GM19395 (cell line): ENCODE measurements around the gene UBE2Z.
"Not testable (repeated sequence)": the region's sequence is repeated elsewhere in the genome, so short reads cannot be mapped to it uniquely, and the experiment has no call there.

Source experiments
- ATAC-seq: cut with Tn5 transposase; IDR thresholded peaks from one replicate; pipeline ENCODE4 v1.9.1; 2021; ENCODE audit warnings: mild to moderate bottlenecking, moderate library complexity; ENCODE audit not compliant: unreplicated experiment

Gene UBE2Z

DNA sequence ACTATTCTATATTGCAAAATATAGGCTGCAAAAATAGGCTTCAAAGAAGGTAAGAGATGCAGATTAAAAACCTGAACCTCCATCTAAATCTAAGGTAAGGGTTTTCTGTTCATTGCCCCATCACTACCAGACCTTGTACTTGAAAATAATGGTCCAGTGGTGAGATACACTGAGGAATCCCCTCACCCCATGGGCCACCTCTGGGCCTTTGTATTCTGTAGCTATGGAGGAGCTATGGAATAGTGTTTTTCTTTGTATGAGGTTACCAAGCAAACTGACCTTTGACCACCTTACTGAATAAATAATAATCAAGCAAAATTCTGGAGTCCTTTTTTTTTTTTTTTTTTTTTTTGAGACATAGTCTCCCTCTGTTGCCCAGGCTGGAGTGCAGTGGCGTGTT, 4.8 kb upstream of the UBE2Z start:
- ATAC-seq = no peak

DNA sequence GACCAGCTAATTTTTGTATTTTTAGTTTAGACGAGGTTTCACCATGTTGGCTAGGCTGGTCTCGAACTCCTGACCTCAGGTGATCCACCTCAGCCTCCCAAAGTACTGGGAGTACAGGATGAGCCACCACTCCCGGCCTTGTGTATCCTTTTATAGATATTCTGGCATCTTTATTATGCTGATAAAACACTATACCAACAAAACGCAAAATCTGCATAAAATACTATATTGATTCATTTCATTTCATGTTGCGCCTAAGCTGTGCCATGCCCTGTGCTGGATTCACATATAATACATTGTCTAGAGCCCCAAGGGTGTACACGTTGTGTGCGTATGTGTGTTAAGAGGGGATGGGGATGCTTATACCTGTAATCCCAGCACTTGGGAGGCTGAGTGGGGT, 3.8 kb upstream of the UBE2Z start:
- ATAC-seq = no peak

DNA sequence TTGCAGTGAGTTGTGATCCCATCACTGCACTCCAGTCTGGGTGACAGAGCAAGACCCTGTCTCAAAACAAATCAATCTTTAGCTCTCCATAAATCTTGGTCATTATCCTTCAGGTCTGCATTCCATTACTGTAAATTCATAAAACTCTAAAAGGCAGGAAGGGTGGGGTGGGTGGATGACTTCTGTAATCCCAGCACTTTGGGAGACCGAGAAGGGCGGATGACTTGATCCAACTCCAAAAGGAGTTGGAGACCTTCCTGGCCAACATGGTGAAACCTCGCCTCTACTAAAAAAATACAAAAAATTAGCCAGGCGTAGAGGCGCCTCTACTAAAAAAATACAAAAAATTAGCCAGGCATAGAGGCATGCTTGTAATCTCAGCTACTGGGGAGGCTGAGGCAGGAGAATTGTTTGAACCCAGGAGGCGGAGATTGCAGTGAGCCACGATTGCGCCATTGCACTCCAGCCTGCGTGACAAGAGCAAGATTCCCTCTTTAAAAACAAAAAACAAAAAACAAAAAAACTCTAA, 2.2 kb upstream of the UBE2Z start:
- no peak for ATAC-seq

DNA sequence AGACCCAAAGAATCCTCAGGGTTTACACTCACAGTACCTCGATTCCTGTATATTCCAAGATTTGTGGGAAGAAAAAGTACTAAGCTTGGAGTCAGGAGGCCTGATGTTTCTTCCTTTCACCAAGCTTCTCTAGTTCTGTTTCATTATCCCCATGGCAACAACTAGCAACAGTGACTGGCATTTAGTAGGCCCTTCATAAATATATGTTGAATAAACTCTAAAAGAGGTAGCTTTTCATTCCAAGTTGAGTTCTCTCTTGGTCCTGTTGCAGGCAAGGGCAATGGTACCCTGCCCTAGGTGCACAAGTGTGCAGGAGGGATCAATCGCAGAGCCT, 527 bp upstream of the UBE2Z start:
- ATAC-seq = no peak

DNA sequence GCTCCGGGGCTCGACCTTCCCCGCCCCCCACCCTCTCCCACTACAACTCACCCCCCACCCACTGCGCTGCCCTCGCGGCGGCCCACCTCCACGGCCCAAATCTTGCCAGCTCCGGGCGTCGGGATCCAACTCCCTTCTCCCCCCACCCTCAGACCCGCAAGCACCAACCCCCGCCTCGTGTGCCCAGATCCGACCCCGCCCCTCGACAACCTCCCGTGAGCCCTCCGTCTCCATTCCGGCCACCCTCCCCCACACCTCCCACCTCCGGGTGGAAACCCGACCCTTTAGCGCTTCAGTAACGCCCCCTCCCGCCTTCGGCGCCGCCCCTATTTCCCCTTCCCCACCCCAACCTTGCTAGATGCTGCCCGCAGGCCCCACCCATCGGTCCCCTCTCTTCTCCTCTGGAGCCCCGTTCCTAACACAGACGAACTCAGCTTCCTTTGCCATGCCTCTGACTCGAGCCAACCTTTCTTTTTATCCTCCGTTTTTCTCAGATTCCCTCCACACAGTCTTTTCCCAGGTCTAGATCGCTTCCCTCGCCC, 717 bp downstream of the UBE2Z start:
- peak; percentile 31 for ATAC-seq

DNA sequence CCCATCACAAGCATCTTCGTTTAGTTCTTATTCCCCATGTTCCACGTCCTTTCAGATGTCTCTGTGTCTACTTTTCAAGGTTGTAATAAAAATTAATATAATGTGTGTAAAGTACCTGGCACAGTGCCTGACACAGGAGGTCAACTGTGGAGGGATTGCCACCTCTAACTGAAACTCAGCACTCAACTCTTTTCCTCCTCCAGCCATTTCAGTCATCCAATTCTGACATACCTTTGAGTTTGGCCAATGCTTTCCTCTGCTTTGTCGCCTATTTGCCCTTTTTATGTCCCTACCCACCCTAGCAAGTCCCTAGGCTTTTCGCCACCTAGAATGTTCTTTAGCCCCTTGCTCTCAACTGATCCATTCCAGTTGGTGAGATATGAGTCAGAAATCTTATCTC, 1.6 kb downstream of the UBE2Z start:
- no peak for ATAC-seq

DNA sequence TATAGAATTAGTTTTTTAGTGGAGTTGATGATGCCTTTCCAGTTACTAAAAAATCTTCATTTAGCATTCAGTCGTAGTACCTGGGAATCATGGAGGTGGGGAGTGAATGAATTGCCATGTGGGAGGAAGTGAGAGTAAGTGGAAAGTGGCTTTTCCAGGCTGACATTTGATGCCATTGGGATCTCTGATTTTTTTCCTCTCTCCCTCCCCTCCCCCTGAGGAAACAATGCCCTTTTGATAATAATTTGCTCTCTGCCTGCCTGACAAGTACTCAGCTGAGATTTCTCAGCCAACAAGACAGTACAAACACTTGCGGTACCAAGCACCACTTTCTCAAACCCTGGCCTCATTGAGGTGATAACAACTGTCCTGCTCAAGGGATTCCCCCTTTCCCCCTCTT, 2.2 kb downstream of the UBE2Z start:
- ATAC-seq = no peak

DNA sequence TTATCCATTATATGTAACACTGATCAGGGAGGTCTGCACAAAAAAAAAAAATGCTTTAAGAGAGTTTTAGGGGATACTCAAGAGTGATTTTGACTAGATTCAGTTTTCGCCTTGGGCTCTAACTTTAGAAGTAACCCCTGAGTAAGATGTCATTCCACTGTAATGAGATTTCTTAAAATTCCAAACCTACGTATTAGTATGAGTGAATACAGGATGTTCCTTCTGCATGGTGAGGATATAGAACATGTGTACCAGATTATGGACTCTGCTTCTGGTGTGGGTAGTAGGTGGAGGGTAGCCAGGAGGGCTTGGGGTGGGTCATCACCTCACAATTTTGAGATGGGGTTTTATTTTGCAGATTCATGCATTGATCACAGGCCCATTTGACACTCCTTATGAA, 4.3 kb downstream of the UBE2Z start:
- no peak for ATAC-seq

DNA sequence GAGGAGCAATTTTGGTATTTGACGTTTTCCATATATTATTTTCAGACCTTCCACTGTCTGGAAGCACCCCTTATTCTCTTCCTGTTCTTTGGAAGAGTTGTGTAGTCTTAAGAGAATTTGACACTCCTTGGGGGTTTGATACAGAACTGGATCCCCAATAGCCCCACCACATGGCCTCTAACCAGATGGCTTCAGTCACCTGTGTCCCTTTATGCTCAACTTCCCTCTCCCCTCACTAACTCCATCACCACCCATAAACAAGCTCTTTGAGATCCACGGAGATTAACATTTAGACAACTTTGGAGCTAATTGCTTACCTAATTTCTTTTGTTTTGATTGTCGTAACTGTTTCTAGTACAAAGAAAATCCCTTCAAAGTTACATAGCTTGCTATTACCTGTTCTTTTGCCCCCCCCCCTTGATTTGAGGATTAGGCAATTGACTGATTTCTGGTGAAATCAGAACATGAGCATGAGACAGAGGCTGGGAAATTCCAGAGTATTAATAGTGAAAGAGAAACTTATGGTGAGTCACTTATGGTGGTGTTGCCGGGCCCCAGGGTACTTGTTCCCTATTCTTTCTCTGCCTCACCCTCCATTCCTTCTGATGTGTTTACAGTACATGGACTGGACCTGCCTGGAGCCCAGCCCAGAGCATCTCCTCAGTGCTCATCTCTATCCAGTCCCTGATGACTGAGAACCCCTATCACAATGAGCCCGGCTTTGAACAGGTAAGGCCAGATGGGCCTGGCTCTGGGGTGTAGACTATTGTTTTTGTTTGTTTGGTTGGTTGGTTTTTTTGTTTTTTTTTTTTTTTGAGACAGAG, 7.5 kb downstream of the UBE2Z start:
- peak; percentile 79 for ATAC-seq

DNA sequence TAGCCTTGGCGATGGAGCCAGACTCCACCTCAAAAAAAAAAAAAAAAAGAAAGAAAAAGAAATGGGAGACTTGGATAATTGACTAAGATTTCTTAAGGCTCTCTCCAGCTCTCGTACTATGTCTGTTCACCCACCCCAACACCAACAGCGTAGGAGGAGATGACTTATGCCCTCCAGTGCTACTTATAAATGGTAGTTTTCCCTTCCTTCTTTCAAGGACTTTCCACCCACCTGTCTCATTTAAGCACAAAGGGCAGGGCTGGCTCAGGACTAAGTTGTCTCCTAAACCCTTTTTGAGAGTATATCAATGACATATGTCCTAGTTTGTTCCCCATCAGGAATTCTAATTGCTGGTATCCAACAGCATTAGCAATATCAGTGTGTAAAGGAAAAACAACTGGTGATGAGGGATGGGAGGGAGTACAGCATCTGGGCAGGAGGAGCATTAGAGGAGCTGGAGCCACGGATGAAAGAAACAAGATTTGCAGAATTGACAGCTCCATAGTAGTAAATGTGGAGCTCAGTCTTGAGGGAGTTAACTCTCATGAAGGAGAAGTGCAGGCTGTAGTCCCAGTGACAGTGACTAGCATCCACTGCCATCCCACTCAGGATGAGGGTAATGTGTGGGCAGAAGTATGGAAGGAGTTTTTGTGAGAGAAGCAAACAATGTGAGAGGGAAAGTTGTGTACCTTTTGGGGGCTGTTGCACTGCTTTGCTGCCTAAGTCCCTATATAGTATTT, 17.2 kb downstream of the UBE2Z start:
- no peak for ATAC-seq

DNA sequence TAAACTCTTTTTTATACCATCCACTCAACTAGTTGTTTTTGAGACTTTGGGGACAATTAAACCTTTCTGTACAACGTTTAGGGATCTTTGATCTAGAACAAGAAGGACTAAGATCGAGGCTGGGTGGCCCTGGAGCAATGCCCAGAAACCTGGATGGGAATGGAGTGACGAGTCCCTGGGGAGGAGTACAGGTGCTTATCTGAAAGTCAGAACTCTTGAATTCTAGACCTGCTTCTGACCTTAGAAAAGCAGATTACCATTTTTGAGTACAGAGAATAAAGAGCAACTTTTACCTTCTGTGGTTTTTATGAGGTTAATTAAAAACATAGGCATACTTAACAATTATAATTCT, 17.8 kb downstream of the UBE2Z start:
- ATAC-seq = no peak

DNA sequence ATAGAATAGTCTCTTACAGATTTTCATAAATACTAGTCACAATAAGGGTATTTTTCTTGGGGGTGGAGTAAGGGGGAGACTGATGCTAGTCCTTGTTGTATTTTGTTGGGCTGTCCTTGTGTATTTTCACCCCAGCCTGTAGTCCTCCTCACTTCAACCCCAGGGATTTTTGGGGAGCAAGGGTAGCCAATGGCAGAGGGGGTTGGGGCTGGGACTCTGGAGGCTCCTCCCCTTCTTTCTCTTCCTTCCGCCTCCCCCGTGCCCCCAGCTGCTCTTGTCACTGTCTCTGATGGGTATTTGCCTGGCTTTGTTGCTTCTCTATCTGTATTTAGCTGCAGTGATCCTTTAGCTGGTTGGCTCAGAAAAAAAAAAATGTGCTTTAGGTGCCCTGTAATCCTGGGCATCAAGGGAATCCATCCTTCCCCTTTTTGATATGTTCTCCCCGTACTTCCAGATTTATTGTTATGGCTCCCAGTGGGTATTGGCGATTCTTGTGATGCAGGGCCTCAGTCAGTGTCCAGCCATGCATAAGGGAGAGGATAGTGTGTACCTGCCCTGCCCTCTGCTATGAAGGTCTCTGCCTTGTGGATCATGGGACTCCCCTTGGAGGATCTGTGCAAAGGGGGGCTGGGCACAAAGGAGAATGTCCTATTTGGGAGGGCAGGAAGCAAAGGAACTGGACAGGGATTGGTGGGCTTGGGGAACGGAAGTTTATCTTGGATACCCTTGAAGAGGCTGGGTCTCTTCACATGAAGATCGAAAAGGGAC, 20.0 kb downstream of the UBE2Z start:
- no peak for ATAC-seq

DNA sequence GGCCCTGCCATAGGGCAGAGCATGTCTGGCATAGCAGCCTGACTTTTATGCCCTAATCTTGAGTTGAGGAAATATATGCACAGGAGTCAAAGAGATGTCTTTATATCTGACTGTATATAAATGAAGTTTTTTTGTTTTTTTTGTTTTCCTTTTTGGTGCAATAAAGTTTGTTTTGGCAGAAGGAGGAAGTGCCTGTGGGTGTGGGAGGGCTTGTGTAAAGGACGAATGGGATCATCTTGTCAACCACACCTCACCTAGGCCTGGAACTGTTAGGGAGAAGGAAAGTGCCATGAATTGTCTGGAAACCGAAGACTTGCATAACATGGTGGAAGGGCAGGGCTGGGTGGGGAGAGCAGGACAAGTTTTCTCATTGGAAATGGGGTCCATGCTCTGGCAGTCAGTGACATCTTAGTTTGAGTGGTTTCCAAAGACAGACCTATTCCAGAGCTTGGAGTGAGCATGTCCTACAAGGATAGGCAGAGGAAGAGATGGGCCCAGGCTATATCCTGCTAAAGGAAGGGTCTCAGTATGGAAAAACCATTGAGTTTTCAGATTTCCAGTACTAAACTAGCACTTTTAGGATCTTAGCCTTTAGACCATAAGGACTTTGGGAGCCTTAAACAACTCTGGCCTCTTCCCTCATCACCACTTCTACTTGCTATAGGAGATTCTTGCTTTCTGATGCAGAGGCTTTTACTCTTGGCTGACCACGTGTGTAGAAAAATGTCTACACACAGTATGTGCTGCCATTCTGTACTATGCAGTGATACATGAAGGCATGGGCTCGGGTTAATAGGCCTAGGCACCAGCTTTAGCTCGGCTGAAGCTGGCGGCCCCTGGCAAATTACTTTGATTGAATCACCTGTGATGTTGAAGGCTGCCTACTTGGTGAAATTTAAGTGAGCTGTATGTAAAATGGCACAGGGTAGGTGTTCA, 20.9 kb downstream of the UBE2Z start:
- no peak for ATAC-seq

DNA sequence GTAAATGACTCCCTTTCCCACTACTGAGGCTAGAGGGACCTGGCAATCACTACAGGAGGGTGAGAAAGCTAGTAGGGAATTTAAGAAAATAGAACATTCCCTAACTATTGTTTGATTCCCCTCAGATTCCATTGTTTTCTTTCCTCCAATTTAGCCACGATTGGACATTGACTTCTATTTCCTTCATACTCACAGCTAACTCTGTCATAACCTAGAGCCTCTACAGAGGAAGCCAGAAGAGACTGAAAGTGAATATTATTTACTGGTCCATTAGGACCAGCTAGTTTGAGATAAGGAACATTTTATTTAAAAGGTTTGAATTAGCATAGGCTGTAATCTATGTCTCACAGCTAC, 21.6 kb downstream of the UBE2Z start:
- no peak for ATAC-seq

DNA sequence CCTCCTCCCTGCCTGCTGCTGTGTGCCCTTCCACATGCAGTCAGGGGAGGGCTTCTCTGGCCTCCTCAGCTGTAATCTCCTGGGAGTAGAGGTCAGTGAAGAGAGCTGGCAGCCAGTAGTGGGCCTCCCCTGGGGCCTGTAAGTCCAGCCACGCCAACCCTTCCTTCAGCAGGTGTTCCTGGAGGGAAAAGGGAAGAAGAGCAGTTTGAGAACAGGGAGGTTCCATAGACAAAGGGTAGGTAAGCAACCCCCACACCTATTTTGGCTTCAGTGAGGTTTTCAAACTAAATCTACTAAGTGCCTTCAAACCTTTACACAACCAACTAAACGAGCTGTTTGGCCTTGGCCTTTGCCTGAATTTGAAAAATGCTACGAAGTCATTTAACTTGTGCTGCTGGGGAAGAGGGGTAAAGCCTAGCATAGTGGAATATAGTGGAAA, 22.2 kb downstream of the UBE2Z start:
- no peak for ATAC-seq

DNA sequence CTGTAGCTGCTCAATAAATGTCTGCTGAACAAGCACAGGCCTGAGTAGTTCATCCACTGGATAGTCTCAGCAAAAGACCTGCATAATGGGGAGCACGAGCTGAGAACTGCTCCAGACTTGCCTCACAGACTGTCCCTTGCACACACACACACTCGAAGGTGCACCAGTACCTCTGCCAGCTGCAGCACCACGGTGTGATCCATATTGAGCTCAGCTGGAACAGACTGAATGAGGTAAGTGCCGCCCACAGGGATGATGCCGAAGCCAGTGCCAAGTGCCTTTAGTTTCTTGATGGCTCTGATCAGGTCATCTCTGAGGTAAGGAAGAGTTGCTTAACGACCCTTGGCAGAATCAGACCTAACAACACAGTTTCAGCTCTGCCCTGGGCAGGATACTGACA, 24.8 kb downstream of the UBE2Z start:
- ATAC-seq = no peak

DNA sequence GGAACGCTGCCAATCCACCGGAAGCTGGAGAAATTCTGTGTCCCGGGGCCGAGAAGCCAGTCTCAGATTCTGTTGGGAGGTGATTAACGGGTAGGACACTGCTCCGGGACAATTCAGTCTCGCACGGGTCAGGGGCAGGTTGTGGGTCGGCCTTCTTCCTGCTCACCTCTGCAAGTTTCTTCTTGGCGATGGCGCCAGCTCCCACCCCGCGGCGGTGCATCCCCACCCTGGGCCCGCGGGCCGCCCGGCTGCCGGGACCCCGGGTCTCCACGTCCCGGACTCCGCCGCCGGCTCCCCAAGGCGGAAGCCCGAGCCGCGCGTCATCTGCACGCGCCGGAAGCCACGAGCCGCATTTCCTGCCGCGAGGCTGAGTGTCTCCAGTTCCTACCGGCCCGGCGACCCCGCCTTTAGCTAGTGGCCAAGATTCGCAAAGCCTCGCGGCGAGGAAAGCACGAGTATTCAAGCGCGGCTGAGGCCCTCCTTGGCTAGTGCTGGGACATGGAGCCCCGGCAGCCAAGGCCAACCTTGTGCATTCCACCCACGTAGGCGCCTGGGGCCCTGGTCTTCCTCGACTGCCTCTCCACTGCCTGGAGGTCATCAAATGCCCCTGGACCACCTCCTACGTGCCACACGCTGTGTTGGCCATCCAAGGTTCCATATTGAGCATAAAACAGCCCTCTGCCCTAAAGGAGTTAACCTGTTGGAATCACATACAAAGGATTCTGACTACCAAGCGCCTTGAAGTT, 36.5 kb downstream of the UBE2Z start, which contains the start of gene SNF8:
TSS of gene SNF8 (minus strand) at position 328 of the 746 bp plus-strand sequence. CDS start at position 220, 108 bp downstream.
- peak; percentile 80 for ATAC-seq

DNA sequence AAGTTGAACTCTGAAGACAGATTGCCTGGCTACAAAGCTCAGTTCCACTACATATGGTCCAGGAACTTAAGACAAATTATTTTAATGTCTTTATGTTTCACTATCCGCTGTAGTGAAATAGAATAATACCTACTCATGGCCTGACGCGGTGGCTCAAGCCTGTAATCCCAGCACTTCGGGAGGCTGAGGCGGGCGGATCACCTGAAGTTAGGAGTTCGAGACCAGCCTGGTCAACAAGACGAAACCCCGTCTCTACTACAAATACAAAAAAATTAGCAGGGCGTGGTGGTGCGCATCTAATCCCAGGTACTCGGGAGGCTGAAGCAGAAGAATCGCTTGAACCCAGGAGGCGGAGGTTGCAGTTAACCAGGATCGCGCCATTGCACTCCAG, 37.0 kb downstream of the UBE2Z start:
- ATAC-seq = not testable (repeated sequence)

DNA sequence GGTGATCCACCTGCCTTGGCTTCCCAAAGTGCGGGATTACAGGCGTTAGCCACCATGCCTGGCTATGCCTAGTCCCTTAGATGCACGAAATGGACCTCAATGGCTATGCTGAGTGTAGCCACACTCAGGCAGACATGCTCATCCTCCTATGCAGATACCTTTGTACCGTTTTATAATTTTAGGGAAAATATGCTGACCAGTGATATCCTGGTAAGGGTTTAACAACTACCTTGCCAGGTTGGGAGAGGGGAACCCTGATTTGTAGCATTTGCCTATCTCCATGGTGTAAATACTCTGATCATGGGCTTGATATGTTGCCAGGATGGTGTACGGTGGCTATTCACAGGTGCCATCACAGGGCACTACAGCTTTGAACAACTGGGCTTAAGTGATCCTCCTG, 43.4 kb downstream of the UBE2Z start:
- no peak for ATAC-seq

DNA sequence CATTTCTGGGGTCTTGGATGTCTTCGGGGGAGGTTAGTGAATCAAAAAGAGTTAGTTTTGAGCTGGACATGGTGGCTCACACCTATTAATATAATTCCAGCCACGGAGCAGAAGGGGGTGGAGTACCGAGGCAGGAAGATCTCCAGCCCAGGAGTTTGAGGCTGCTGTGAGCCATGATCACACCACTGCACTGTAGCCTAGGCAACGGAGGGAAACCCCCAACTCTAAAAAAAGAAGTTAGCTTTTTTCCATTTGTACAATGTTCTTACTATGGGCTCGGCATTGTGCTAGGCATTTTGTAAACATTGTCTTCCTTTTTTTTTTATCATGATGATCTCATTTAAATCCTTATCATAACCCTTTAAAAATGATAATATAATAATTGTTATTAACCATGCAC, 44.7 kb downstream of the UBE2Z start:
- no peak for ATAC-seq
